SU-DHL-6 (cell line): ENCODE results near the gene ZNRF1.

Experiments
- H2AFZ ChIP-seq: fragments of 200-600 bp; sonication (generic); 2 replicates; pipeline ENCODE4 v1.6.1; 2014; ENCODE audit warnings: low read depth, mild to moderate bottlenecking, moderate library complexity, mixed read lengths, antibody characterized with exemption, low read length; ENCODE audit not compliant: severe bottlenecking
- H3F3A ChIP-seq: fragments of 200-600 bp; shearing (Covaris generic); 2 replicates; pipeline ENCODE4 v1.6.0; 2016; ENCODE audit warnings: antibody characterized with exemption, mild to moderate bottlenecking; ENCODE audit not compliant: insufficient read depth
- H3K27ac ChIP-seq: fragments of 200-600 bp; sonication (generic); 2 replicates; pipeline ENCODE4 v1.5.1; 2016; ENCODE audit warnings: low read depth, mild to moderate bottlenecking, low read length, moderate library complexity, mixed read lengths
- H3K27me3 ChIP-seq: fragments of 200-600 bp; sonication (generic), shearing (Covaris generic); 2 replicates; pipeline ENCODE4 v1.6.0; 2014; ENCODE audit warnings: mild to moderate bottlenecking, low read length
- H3K36me3 ChIP-seq: fragments of 200-600 bp; sonication (generic); 2 replicates; pipeline ENCODE4 v1.6.1; 2014; ENCODE audit warnings: mild to moderate bottlenecking, low read length, mixed read lengths
- H3K4me2 ChIP-seq: fragments of 300-600, 200-600 bp; shearing (Covaris generic), sonication (generic); 2 replicates; pipeline ENCODE4 v1.6.0; 2014; ENCODE audit warnings: low read length, low read depth, mild to moderate bottlenecking; ENCODE audit not compliant: poor library complexity, severe bottlenecking
- H3K4me3 ChIP-seq: fragments of 200-600 bp; sonication (generic); 2 replicates; pipeline ENCODE4 v1.5.1; 2014; ENCODE audit warnings: antibody characterized with exemption, low read length, mild to moderate bottlenecking, mixed read lengths; ENCODE audit not compliant: insufficient read depth, poor library complexity, severe bottlenecking
- H3K79me2 ChIP-seq: fragments of 200-600 bp; sonication (generic); 2 replicates; pipeline ENCODE4 v1.6.1; 2014; ENCODE audit warnings: mild to moderate bottlenecking, low read length, moderate library complexity; ENCODE audit not compliant: insufficient read depth
- H3K9ac ChIP-seq: fragments of 200-600 bp; sonication (generic); 2 replicates; pipeline ENCODE4 v1.7.0; 2014; ENCODE audit warnings: mild to moderate bottlenecking, low read length
- H3K9me2 ChIP-seq: fragments of 200-600 bp; sonication (generic); replicated peaks from 2 replicates; pipeline ENCODE4 v1.6.1; 2014; ENCODE audit warnings: low read length; ENCODE audit not compliant: insufficient read depth
- H3K9me3 ChIP-seq: fragments of 200-600 bp; sonication (generic); 2 replicates; pipeline ENCODE4 v1.6.1; 2014; ENCODE audit warnings: low read length, mixed read lengths; ENCODE audit not compliant: insufficient read depth
- H4K20me1 ChIP-seq: fragments of 200-600 bp; sonication (generic); 2 replicates; pipeline ENCODE4 v1.6.1; 2014; ENCODE audit warnings: low read depth, mild to moderate bottlenecking, antibody characterized with exemption, low read length, moderate library complexity, mixed read lengths
- CTCF ChIP-seq: fragments of 200-600 bp; sonication (generic); IDR thresholded peaks from one replicate; pipeline ENCODE4 v1.5.1; 2017; ENCODE audit warnings: antibody characterized with exemption, mild to moderate bottlenecking, low read length, moderate library complexity; ENCODE audit not compliant: insufficient read depth, poor library complexity, severe bottlenecking
- EZH2phosphoT487 ChIP-seq: fragments of 200-600 bp; sonication (generic), shearing (Covaris generic); conservative IDR thresholded peaks from 2 replicates; pipeline ENCODE4 v1.6.1; 2018; ENCODE audit warnings: mild to moderate bottlenecking, antibody characterized with exemption, low read length, moderate library complexity, mixed read lengths

The ZNRF1 gene

GRCh38 chr16:75078886-75079285 lies 80.1 kb downstream of the ZNRF1 start:
- Histone ChIP-seq H3K4me3 (no peak overlapping the region), H4K20me1 (no peaks in the 10 kb centered on the region), H3K27me3 (no peaks in the 10 kb centered on the region), H3K27ac (no peak overlapping the region), H3K9me2 (no peaks in the 10 kb centered on the region), H3K9ac (no peak overlapping the region), H3K79me2 (no peaks in the 10 kb centered on the region; the same call in 1 of the 2 replicates), H3K9me3 (no peaks in the 10 kb centered on the region), H3K36me3 (no peaks in the 10 kb centered on the region), H2AFZ (no peak overlapping the region), H3K4me2 (no peak overlapping the region), H3F3A (peaks cover 11% of the 10 kb centered on the region)
- TF ChIP-seq EZH2phosphoT487 (no peak), CTCF (no peak)

GRCh38 chr16:75079346-75079926 lies 80.6 kb downstream of the ZNRF1 start:
- Histone ChIP-seq H3K4me2 (no peak overlapping the region), H3K27me3 (no peaks in the 10 kb centered on the region), H3K79me2 (no peaks in the 10 kb centered on the region; the same call in 1 of the 2 replicates), H4K20me1 (no peaks in the 10 kb centered on the region), H3K27ac (no peak overlapping the region), H3F3A (peaks cover 11% of the 10 kb centered on the region), H3K9me2 (no peaks in the 10 kb centered on the region), H3K9me3 (no peaks in the 10 kb centered on the region), H2AFZ (no peak overlapping the region), H3K9ac (no peak overlapping the region), H3K36me3 (no peaks in the 10 kb centered on the region), H3K4me3 (no peak overlapping the region)
- no peak for TF ChIP-seq EZH2phosphoT487
- TF ChIP-seq CTCF, result no peak

- no peaks in the 10 kb centered on the region; the same call in 1 of the 2 replicates for H3K79me2 ChIP-seq
- no peak overlapping the region for H3K27ac ChIP-seq
- no peaks in the 10 kb centered on the region for H3K9me3 ChIP-seq
- H3K4me3 ChIP-seq, result no peak overlapping the region
- H3F3A ChIP-seq, result peaks cover 8% of the 10 kb centered on the region
- no peaks in the 10 kb centered on the region for H4K20me1 ChIP-seq
- H3K9me2 ChIP-seq, result no peaks in the 10 kb centered on the region
- no peaks in the 10 kb centered on the region for H3K36me3 ChIP-seq
- H2AFZ ChIP-seq, result no peak overlapping the region
- TF ChIP-seq CTCF (no peak), EZH2phosphoT487 (no peak)
- H3K27me3 ChIP-seq, result no peaks in the 10 kb centered on the region
- no peak overlapping the region for H3K4me2 ChIP-seq
- H3K9ac ChIP-seq, result no peak overlapping the region
Measured at GRCh38 chr16:75080205-75081029, 81.6 kb downstream of the ZNRF1 start.
